DND-41 (cell line): Measurements from ENCODE around the gene NCK2.

Experiments used
- EZH2 ChIP-seq: IDR thresholded peaks from 3 replicates; pipeline ENCODE4 v1.6.1; 2012; ENCODE audit warnings: borderline replicate concordance, low read depth, mild to moderate bottlenecking, moderate library complexity, low read length, inconsistent platforms; ENCODE audit not compliant: severe bottlenecking
- TF ChIP-seq, protein P1 (sequence below): IDR thresholded peaks from 2 replicates; pipeline ENCODE4 v1.5.1; 2012; ENCODE audit warnings: borderline replicate concordance, low read length, moderate library complexity, mild to moderate bottlenecking; ENCODE audit not compliant: poor library complexity, severe bottlenecking; ENCODE audit errors: extremely low read depth

DNA sequence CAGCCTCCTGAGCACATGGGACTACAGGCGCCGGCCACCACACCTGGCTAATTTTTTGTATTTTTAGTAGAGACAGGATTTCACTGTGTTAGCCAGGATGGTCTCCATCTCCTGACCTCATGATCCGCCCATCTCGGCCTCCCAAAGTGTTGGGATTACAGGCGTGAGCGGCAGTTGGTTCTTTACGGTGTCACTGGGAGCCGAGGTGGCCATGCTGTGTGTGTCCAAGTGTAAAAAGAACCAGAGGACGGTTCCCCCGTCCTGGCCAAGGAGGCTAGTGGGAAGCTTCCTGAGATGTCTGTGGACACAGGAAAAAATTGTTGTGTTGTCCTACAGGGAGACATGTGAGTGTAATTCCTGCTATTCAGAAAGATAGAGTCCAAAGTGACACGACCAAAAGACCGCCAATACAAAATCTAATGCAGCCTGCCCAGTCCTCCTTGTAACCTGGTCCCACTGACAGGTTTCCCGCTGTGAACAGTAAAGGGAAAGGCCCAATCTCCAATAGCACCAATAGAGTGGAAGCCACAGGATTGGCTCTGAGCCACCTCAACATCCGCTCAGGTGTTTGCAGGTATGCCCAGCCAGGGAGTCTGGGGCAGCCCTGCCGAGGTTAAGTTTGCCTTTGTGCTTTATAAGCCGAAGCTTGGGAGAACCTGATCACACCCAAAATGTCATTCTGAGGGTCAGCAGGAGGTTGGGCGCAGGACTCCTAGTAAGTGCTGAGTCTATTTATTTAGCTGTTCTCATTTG, 40.6 kb downstream of the NCK2 start:
- TF ChIP-seq, protein P1, sequence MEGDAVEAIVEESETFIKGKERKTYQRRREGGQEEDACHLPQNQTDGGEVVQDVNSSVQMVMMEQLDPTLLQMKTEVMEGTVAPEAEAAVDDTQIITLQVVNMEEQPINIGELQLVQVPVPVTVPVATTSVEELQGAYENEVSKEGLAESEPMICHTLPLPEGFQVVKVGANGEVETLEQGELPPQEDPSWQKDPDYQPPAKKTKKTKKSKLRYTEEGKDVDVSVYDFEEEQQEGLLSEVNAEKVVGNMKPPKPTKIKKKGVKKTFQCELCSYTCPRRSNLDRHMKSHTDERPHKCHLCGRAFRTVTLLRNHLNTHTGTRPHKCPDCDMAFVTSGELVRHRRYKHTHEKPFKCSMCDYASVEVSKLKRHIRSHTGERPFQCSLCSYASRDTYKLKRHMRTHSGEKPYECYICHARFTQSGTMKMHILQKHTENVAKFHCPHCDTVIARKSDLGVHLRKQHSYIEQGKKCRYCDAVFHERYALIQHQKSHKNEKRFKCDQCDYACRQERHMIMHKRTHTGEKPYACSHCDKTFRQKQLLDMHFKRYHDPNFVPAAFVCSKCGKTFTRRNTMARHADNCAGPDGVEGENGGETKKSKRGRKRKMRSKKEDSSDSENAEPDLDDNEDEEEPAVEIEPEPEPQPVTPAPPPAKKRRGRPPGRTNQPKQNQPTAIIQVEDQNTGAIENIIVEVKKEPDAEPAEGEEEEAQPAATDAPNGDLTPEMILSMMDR, result no peak
- TF ChIP-seq EZH2, result no peak
